Sigmoid colon (tissue), 3 donors: ENCODE measurements around the gene IVD.

Experiments used
- CTCF ChIP-seq, 4 experiments: fragments of 450-650 bp in 3 of 4; fragments of 200-600 bp in 1 of 4; IDR thresholded peaks; one replicate each; pipeline ENCODE4 v1.5.1; 2016 to 2019; ENCODE audit warnings: antibody characterized with exemption in 4 of 4, mild to moderate bottlenecking in 3 of 4, moderate library complexity in 2 of 4
- POLR2A ChIP-seq, 2 donors: fragments of 450-650 bp; IDR thresholded peaks; one replicate each; pipeline ENCODE4 v1.6.1; 2016; ENCODE audit warnings: antibody characterized with exemption in 2 of 2, mild to moderate bottlenecking in 2 of 2, moderate library complexity in 2 of 2

- TF ChIP-seq CTCF (IDR thresholded peaks at IDR 0.05) = no peak
- no peak for TF ChIP-seq POLR2A (IDR thresholded peaks at IDR 0.05)
Observed at GRCh38 chr15:40365624-40366456, 39.8 kb upstream of the IVD start.
